Natural killer cell (primary cell): Measurements from ENCODE around the gene LRRC1. TPM values are rescaled to one million over a fixed set of nuclear protein-coding genes. Genes with fewer than 3 reads are reported as not detected.

Experiments used
- ATAC-seq, 3 donors: fragments of 150-1000 bp in 2 of 3; fragments of 200-7000 bp in 1 of 3; cut with Tn5 transposase; 1 replicate in 1 of 3; 2 replicates in 2 of 3; pipeline ENCODE4 v1.10.0; 2021; ENCODE audit warnings: mild to moderate bottlenecking in 2 of 3, moderate library complexity in 2 of 3
- DNase-seq, 2 donors: peaks; one replicate each; pipeline versions ENCODE4 v3.0.0 to v3.0.0-alpha.2; 2013 to 2021; ENCODE audit warnings: mixed read lengths in 1 of 2
- H3K27ac ChIP-seq: one replicate; pipeline ENCODE4 v1.5.1; 2013; ENCODE audit warnings: mild to moderate bottlenecking, low read length
- H3K27me3 ChIP-seq: one replicate; pipeline ENCODE4 v1.6.1; 2013; ENCODE audit warnings: low read length; ENCODE audit not compliant: control insufficient read depth, insufficient read depth
- H3K36me3 ChIP-seq: one replicate; pipeline ENCODE4 v1.6.1; 2013; ENCODE audit warnings: low read length; ENCODE audit not compliant: control insufficient read depth, insufficient read depth
- H3K4me1 ChIP-seq: one replicate; pipeline ENCODE4 v1.6.1; 2013; ENCODE audit warnings: low read length; ENCODE audit not compliant: control insufficient read depth, insufficient read depth
- H3K4me3 ChIP-seq: one replicate; pipeline ENCODE4 v1.5.1; 2013; ENCODE audit warnings: low read length
- H3K9me3 ChIP-seq: one replicate; pipeline ENCODE4 v1.6.1; 2013; ENCODE audit warnings: low read length; ENCODE audit not compliant: control insufficient read depth, insufficient read depth
- H3K27ac Mint-ChIP-seq, 2 donors: one replicate each; pipeline ENCODE4 v1.8.0; 2022; ENCODE audit warnings: mild to moderate bottlenecking in 2 of 2, mixed read lengths in 2 of 2, moderate library complexity in 1 of 2
- H3K27me3 Mint-ChIP-seq, 2 donors: one replicate each; pipeline ENCODE4 v1.8.0; 2022; ENCODE audit warnings: low read depth in 2 of 2, mixed read lengths in 2 of 2
- H3K36me3 Mint-ChIP-seq: one replicate; pipeline ENCODE4 v1.8.0; 2022; ENCODE audit warnings: mixed read lengths
- H3K4me1 Mint-ChIP-seq, 2 donors: one replicate each; pipeline ENCODE4 v1.8.0; 2022; ENCODE audit warnings: mixed read lengths in 2 of 2
- H3K4me3 Mint-ChIP-seq: one replicate; pipeline ENCODE4 v1.8.0; 2022; ENCODE audit warnings: mild to moderate bottlenecking, moderate library complexity, mixed read lengths
- H3K9me3 Mint-ChIP-seq, 2 donors: one replicate each; pipeline ENCODE4 v1.8.0; 2022; ENCODE audit warnings: mixed read lengths in 2 of 2
- WGBS: methylation state at CpG from one replicate; pipeline ENCODE4 v1.1.7; 2013; ENCODE audit warnings: missing lambda C conversion rate; ENCODE audit not compliant: insufficient coverage; 5-methylcytosine and 5-hydroxymethylcytosine counted together
- intact Hi-C: fragments of 100-400 bp; cut with micrococcal nuclease; formaldehyde crosslinking; loops from one replicate; pipeline ENCODE4 v1.14.2; 2022
- total RNA-seq, 4 donors: library from RNA; stranded (reverse); fragments of 120-200 nt in 1 of 4; gene quantifications; one replicate each; pipeline versions ENCODE4 v1.2.3 to v1.2.4, GENCODE V29; 2013 to 2022
- TF ChIP-seq, protein P1 (sequence below): fragments of 200-600 bp; IDR thresholded peaks from one replicate; pipeline ENCODE4 v1.8.0; 2022; ENCODE audit warnings: antibody characterized with exemption

The LRRC1 gene
- total RNA-seq, 3 donors from 2014 or later (not counting 1 experiment from before 2014, with no cell fraction given), result 2.0 to 5.6 (median 3.7) TPM

GRCh38 chr6:53831081-53831869 is 36.5 kb downstream of the LRRC1 start:
- no peaks in the 10 kb centered on the region for H3K4me1 ChIP-seq
- Mint-ChIP-seq H3K4me3 (no peak overlapping the region), H3K4me1 (peaks cover 14 to 22% of the 10 kb centered on the region in 2 donors), H3K9me3 (no peaks in the 10 kb centered on the region), H3K27ac (no peak overlapping the region), H3K27me3 (no peaks in the 10 kb centered on the region), H3K36me3 (no peaks in the 10 kb centered on the region)
- no peak overlapping the region for H3K27ac ChIP-seq
- no peaks in the 10 kb centered on the region for H3K36me3 ChIP-seq
- H3K27me3 ChIP-seq, result no peaks in the 10 kb centered on the region
- DNase-seq, result no peak
- TF ChIP-seq, protein P1, sequence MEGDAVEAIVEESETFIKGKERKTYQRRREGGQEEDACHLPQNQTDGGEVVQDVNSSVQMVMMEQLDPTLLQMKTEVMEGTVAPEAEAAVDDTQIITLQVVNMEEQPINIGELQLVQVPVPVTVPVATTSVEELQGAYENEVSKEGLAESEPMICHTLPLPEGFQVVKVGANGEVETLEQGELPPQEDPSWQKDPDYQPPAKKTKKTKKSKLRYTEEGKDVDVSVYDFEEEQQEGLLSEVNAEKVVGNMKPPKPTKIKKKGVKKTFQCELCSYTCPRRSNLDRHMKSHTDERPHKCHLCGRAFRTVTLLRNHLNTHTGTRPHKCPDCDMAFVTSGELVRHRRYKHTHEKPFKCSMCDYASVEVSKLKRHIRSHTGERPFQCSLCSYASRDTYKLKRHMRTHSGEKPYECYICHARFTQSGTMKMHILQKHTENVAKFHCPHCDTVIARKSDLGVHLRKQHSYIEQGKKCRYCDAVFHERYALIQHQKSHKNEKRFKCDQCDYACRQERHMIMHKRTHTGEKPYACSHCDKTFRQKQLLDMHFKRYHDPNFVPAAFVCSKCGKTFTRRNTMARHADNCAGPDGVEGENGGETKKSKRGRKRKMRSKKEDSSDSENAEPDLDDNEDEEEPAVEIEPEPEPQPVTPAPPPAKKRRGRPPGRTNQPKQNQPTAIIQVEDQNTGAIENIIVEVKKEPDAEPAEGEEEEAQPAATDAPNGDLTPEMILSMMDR, result no peak
- no peak for ATAC-seq
- WGBS, result 98% methylated on average over 4 of the region's 5 CpGs
- intact Hi-C loops, result no loop called here
- H3K9me3 ChIP-seq, result no peaks in the 10 kb centered on the region
- H3K4me3 ChIP-seq, result no peak overlapping the region

- H3K27me3 ChIP-seq, result no peaks in the 10 kb centered on the region
- H3K4me3 Mint-ChIP-seq, result no peak overlapping the region
- TF ChIP-seq, protein P1, result no peak
- H3K9me3 Mint-ChIP-seq, result no peaks in the 10 kb centered on the region
- peaks cover 9 to 15% of the 10 kb centered on the region in 2 donors for H3K4me1 Mint-ChIP-seq
- WGBS, result 100% methylated on average over 3 of the region's 6 CpGs
- no peaks in the 10 kb centered on the region for H3K36me3 ChIP-seq
- H3K4me3 ChIP-seq, result no peak overlapping the region
- H3K27ac Mint-ChIP-seq, result no peak overlapping the region
- no peak for ATAC-seq
- no peaks in the 10 kb centered on the region for H3K36me3 Mint-ChIP-seq
- no peak overlapping the region for H3K27ac ChIP-seq
- H3K27me3 Mint-ChIP-seq, result no peaks in the 10 kb centered on the region
- no peaks in the 10 kb centered on the region for H3K9me3 ChIP-seq
- no peak for DNase-seq
- intact Hi-C loops, result no loop called here
- H3K4me1 ChIP-seq, result no peaks in the 10 kb centered on the region
These were observed 37.3 kb downstream of the LRRC1 start for GRCh38 chr6:53831936-53832660.

DNA sequence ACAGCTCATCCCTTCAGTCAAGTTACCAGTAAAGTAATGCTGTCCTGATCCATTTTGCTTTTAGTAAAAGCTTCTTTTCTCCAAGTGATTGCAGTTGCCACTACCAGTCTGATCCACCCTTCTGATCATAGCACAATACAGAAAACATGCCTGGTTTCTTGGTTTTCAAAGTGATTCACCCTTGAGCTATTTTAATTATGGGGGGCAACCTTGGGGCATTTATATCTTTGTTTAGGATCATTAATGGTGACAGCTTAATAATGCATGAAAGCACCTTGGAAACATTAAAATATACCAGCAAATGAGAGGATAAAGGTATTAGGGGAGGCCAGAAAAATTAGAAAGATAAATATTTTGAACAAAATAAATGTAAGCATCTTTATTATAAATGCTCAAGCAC is 38.4 kb downstream of the LRRC1 start:
- ATAC-seq (no peak), DNase-seq (no peak)
- no peak overlapping the region for H3K27ac Mint-ChIP-seq
- intact Hi-C loops, result no loop called here
- no peaks in the 10 kb centered on the region for H3K4me1 ChIP-seq
- TF ChIP-seq, protein P1, result no peak
- H3K4me3 Mint-ChIP-seq, result no peak overlapping the region
- H3K4me1 Mint-ChIP-seq, result peaks cover 4 to 7% of the 10 kb centered on the region in 2 donors
- H3K36me3 Mint-ChIP-seq, result no peaks in the 10 kb centered on the region
- no peak overlapping the region for H3K4me3 ChIP-seq
- H3K27me3 ChIP-seq, result no peaks in the 10 kb centered on the region
- no peaks in the 10 kb centered on the region for H3K27me3 Mint-ChIP-seq
- H3K27ac ChIP-seq, result no peak overlapping the region
- H3K36me3 ChIP-seq, result no peaks in the 10 kb centered on the region
- H3K9me3 Mint-ChIP-seq, result no peaks in the 10 kb centered on the region
- H3K9me3 ChIP-seq, result no peaks in the 10 kb centered on the region
